PFSK-1 (cell line): ENCODE results near the gene GDF7.

Source experiments
- FOXP2 ChIP-seq: optimal IDR thresholded peaks from 2 replicates; pipeline ENCODE3; 2011; ENCODE audit warnings: borderline replicate concordance, control low read depth, inconsistent platforms; ENCODE audit not compliant: insufficient read depth; ENCODE audit errors: extremely low read length, extremely low read depth
- POLR2AphosphoS5 ChIP-seq: IDR thresholded peaks from 2 replicates; pipeline ENCODE4 v1.6.1; 2012; ENCODE audit warnings: low read depth, mild to moderate bottlenecking, control low read depth, low read length, moderate library complexity
- SIN3A ChIP-seq: IDR thresholded peaks from 2 replicates; pipeline ENCODE4 v1.6.1; 2012; ENCODE audit warnings: mild to moderate bottlenecking, low read length, moderate library complexity, borderline replicate concordance; ENCODE audit not compliant: insufficient read depth
- TAF1 ChIP-seq: IDR thresholded peaks from 2 replicates; pipeline ENCODE4 v1.6.1; 2012; ENCODE audit warnings: low read length, control low read depth, borderline replicate concordance; ENCODE audit not compliant: insufficient read depth
- TF ChIP-seq, protein P1 (sequence below), 2 experiments: IDR thresholded peaks; 2 replicates each; pipeline versions ENCODE4 v1.6.1 to v1.8.0; 2011 to 2012; ENCODE audit warnings: low read depth in 2 of 2, low read length in 2 of 2, control low read depth in 1 of 2, inconsistent platforms in 1 of 2, mild to moderate bottlenecking in 1 of 2, moderate library complexity in 1 of 2; ENCODE audit not compliant: insufficient read depth in 1 of 2

GDF7 gene

DNA sequence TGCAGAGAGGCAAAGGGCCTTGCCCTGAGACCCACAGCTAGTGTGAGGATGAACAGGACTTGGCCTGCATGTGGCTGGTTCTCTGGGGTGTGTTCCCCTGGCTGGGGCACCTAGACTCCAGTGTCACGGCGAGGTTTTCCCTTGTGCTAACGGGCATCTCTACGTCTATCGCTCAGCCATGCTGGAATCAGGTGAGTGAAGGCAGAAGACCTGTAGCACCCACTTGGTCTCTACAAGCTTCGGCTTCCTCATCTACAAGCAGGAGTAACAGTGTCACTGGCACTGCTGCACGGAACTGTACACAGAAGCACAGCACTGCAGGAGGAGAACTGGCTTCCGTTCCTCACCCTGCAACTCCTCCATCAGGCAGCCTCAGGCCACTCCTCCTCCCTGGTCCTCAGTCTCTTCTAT, 46.7 kb upstream of the GDF7 start:
- TF ChIP-seq, protein P1, sequence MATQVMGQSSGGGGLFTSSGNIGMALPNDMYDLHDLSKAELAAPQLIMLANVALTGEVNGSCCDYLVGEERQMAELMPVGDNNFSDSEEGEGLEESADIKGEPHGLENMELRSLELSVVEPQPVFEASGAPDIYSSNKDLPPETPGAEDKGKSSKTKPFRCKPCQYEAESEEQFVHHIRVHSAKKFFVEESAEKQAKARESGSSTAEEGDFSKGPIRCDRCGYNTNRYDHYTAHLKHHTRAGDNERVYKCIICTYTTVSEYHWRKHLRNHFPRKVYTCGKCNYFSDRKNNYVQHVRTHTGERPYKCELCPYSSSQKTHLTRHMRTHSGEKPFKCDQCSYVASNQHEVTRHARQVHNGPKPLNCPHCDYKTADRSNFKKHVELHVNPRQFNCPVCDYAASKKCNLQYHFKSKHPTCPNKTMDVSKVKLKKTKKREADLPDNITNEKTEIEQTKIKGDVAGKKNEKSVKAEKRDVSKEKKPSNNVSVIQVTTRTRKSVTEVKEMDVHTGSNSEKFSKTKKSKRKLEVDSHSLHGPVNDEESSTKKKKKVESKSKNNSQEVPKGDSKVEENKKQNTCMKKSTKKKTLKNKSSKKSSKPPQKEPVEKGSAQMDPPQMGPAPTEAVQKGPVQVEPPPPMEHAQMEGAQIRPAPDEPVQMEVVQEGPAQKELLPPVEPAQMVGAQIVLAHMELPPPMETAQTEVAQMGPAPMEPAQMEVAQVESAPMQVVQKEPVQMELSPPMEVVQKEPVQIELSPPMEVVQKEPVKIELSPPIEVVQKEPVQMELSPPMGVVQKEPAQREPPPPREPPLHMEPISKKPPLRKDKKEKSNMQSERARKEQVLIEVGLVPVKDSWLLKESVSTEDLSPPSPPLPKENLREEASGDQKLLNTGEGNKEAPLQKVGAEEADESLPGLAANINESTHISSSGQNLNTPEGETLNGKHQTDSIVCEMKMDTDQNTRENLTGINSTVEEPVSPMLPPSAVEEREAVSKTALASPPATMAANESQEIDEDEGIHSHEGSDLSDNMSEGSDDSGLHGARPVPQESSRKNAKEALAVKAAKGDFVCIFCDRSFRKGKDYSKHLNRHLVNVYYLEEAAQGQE (IDR thresholded peaks at IDR 0.05; ENCODE audit: insufficient read depth in 1 of 2, low read depth in 2 of 2, low read length in 2 of 2), result no peak
- TF ChIP-seq SIN3A, result no peak
- TF ChIP-seq TAF1, result no peak
- TF ChIP-seq POLR2AphosphoS5, result no peak
- no peak for TF ChIP-seq FOXP2

DNA sequence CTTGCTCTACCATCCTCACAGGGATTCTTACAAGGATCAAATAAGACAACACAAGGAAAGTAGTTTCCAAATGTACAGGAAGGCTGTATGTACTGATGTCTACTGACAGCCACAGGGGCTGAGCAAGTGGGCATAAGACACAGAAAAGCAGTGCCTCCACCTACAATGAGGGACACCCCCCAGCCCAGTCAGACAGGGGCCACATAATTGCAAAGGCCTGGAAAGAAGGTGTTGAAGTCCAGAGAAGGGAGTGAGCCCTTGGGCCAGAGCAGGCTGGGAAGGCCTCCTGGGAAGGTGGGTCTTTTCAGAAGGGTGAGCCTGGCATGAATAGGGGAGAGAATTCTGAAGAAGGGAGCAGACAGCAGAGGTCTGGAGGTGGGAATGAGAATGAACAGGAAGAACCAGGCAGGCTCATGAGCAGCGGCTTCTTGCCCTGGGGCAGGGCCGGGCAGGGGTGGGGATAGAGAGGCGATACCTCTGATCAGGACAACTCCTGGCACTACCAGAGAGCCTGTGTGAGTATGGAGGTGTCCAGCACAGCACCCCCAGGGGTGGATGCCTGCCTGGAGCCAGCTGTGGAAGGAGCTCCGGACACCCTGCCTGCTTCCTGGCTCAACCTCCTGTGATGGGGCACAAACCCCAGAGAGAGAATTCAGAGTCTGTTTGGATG, 46.1 kb upstream of the GDF7 start:
- no peak for TF ChIP-seq TAF1
- TF ChIP-seq FOXP2, result no peak

DNA sequence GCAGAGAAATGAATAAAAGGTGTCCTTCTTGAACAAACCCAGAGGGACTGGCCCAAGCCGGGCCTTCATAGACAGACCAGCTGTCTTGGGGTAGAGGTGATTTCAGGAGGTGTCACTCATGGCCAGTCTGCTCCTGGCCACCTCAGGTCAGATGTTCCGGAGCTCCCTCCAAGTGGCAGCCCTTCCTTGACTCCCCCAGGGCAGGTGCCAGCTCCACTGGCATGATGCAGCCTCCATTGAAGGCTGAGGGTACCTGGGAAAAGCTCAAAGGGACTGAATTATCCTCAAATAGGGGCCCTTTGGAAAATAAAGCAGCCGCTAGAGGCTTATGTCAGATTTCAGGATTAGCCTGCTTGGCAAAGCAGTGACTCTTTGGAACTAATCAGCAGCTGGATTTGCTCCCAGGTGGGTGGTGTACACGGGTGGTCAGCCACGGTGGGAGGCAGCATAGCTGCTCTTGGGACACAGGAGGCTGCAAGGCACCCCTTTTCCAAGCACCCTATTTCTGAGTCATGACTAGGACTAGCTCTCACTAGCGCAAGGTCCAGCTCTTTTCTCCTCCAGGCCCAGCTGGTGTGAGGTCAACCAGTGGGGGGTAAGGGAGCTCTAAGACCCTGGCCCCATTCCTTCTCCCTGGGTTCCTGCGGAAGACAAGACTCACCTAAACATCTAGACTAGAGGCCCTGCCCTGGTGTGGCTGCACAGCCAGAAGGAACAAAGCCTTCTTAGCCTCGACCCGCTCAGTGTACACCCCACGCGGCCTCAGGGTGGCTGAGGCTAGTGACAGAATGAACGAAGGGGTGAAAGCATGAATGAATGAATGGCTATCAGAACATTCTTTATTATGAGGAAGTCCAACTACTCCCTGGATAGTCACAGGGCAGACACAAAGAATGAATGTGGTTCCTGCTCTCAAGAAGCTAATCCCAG, 45.3 kb upstream of the GDF7 start:
- TF ChIP-seq SIN3A, result no peak
- TF ChIP-seq, protein P1 (IDR thresholded peaks at IDR 0.05; ENCODE audit: insufficient read depth in 1 of 2, low read depth in 2 of 2, low read length in 2 of 2), result no peak
- no peak for TF ChIP-seq POLR2AphosphoS5
- no peak for TF ChIP-seq TAF1
- TF ChIP-seq FOXP2, result no peak

DNA sequence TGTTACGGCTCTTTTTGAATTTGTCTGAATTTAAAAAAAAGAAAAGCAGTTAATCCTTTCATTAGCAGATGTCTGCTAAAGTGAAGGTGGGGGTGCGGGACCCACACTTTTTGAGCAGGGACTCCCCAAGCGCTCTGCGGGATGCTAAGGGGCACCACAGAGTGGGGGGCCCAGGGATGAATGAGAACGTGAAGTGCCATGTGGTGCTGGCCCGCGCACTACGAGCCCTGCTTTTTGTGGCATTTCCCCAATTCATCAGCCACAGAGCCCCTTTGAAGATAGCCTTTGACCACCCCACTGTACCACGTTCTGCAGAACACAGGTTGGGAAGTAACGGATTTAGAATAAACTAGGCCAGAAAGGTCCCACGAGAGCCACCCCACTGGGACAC, 44.7 kb upstream of the GDF7 start:
- TF ChIP-seq POLR2AphosphoS5, result no peak
- TF ChIP-seq FOXP2, result no peak
- TF ChIP-seq, protein P1 (IDR thresholded peaks at IDR 0.05; ENCODE audit: insufficient read depth in 1 of 2, low read depth in 2 of 2, low read length in 2 of 2), result no peak
- TF ChIP-seq TAF1, result no peak
- TF ChIP-seq SIN3A, result no peak

DNA sequence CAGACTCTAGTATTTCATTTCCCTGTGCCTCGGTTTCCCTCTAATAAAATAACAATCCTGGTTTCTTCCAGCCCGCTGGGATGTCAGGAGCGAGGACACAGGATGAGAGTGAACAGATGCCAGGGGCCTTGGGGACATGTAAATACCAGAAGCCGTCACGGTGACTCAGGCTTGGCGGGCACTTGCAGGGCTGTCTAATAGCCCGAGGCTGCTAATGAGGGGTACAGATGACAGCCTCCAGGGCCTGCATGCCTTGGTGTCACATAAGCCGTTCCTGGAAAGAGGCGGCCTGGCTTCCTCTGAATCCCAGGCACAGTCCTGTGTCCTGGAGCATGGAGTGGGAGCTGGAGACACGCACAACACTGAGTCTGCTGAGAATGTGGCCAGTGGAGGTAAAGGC, 44.2 kb upstream of the GDF7 start:
- TF ChIP-seq, protein P1 (IDR thresholded peaks at IDR 0.05; ENCODE audit: insufficient read depth in 1 of 2, low read depth in 2 of 2, low read length in 2 of 2), result no peak
- TF ChIP-seq FOXP2, result no peak
